ENCODE data around the gene UVSSA. TPM values are rescaled to one million over a fixed set of nuclear protein-coding genes. Genes with fewer than 3 reads are reported as not detected.
"Not testable (repeated sequence)": the region's sequence is repeated elsewhere in the genome, so short reads cannot be mapped to it uniquely, and the experiment has no call there.

Gene UVSSA
- total and polyA plus RNA-seq, 7 donors: 1.8 to 18.7 (median 8.7) TPM

DNA sequence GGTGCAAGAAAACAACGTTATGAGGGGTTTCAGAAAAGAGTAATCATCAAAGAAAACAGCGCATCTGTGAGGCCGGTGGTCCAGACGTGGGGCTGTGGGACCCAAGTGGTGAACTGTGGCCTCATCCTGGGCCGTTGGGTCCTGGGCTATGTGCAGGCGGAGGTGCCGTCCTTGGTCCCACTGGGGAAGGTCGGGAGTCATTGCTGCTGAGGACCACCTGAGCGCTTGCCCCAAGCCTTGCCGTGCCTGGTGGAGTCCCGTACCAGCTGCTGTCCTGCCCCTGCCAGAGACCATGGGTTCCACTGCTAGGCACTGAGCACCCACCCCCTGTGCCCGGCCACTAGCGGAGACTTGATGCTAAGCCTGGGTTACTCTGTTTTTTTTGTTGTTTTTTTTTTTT lies 25.5 kb upstream of the UVSSA start:
- no peak overlapping the region for H3K27ac ChIP-seq
- H3K27me3 ChIP-seq: no peaks in the 10 kb centered on the region
- TF ChIP-seq, protein P1, sequence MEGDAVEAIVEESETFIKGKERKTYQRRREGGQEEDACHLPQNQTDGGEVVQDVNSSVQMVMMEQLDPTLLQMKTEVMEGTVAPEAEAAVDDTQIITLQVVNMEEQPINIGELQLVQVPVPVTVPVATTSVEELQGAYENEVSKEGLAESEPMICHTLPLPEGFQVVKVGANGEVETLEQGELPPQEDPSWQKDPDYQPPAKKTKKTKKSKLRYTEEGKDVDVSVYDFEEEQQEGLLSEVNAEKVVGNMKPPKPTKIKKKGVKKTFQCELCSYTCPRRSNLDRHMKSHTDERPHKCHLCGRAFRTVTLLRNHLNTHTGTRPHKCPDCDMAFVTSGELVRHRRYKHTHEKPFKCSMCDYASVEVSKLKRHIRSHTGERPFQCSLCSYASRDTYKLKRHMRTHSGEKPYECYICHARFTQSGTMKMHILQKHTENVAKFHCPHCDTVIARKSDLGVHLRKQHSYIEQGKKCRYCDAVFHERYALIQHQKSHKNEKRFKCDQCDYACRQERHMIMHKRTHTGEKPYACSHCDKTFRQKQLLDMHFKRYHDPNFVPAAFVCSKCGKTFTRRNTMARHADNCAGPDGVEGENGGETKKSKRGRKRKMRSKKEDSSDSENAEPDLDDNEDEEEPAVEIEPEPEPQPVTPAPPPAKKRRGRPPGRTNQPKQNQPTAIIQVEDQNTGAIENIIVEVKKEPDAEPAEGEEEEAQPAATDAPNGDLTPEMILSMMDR (IDR thresholded peaks at IDR 0.05): no peak
- TF ChIP-seq EP300 (IDR thresholded peaks at IDR 0.05) (no peak), POLR2A (IDR thresholded peaks at IDR 0.05) (no peak), POLR2AphosphoS5 (IDR thresholded peaks at IDR 0.05) (no peak)
- DNase-seq: no peak
- H3K4me1 ChIP-seq: no peaks in the 10 kb centered on the region
- intact Hi-C loops (cut with DNase I): no loop called here
- WGBS, 2 donors: 88 to 89% methylated on average over 13 of the region's 13 CpGs
- peaks cover 12 to 78% (median 31%) of the 10 kb centered on the region in 4 donors for H3K36me3 ChIP-seq
- H3K4me3 ChIP-seq: no peak overlapping the region
- H3K9me3 ChIP-seq: no peaks in the 10 kb centered on the region

DNA sequence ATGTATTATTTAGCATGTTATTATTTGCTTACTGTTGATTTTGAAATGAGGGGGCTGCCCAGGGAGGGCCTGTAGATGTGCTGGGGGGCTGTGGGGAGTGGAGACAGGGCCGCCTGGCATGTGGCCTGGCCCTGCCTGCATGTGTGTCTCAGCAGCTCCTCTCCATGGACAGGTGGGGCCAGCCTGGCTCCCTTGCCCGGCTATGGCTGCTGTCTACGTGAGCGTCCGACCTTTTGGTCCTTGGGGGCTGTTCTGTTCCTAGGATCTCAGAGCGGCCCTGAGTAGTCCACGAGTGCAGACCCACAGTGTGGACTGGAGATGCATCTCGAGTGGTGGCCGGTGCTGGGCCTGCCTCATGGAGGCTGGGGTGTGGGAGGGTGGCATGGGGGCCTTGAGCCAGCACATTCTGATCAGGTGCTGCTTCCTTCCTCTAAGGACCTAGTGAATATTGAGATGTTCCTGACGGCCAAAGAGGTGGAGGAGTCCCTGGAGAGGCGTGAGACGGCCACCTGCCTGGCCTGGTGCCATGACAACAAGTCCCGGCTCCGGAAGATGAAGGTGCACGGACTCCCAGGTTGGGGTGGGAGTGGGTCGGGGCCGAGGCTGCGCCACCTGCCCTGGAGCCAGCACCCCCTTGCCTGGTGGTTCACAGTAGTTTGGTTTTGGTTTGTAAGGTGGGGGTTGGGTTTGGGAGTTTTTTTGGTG lies 24.9 kb upstream of the UVSSA start:
- peaks cover 10 to 80% (median 31%) of the 10 kb centered on the region in 4 donors for H3K36me3 ChIP-seq

DNA sequence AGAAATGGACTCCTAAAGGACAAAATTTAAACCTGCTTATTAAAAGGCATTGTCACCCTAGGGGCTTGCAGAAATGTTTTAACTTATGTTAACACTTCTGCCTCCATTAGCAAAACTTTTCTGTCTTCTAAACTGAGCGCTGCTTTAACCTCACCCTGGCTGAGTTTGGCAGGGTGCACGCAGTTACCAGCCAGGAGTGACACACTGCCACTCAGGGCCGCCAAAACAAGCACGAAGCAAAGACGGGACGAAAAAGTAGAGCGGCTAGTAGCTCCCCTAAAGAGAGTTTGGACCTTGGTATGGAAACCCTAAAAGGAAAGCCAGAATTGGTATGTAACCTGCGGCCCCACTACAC lies 23.8 kb upstream of the UVSSA start:
- Histone ChIP-seq H3K9me3 (no peaks in the 10 kb centered on the region), H3K4me1 (no peaks in the 10 kb centered on the region), H3K4me3 (no peak overlapping the region), H3K27me3 (no peaks in the 10 kb centered on the region), H3K36me3 (peaks cover 0 to 80% (median 31%) of the 10 kb centered on the region in 4 donors), H3K27ac (no peak overlapping the region)
- intact Hi-C loops (cut with DNase I): no loop called here
- 97 to 99% methylated on average over 8 of the region's 8 CpGs for WGBS, 2 donors
- DNase-seq: no peak
- TF ChIP-seq, protein P1 (IDR thresholded peaks at IDR 0.05): no peak
- TF ChIP-seq POLR2A (IDR thresholded peaks at IDR 0.05) (no peak), EP300 (IDR thresholded peaks at IDR 0.05) (no peak), POLR2AphosphoS5 (IDR thresholded peaks at IDR 0.05) (no peak)

More for the DNA sequence above, 24.9 kb upstream of the UVSSA start:
- TF ChIP-seq, protein P1 (IDR thresholded peaks at IDR 0.05): no peak
- TF ChIP-seq EP300 (IDR thresholded peaks at IDR 0.05) (no peak), POLR2AphosphoS5 (IDR thresholded peaks at IDR 0.05) (no peak), POLR2A (IDR thresholded peaks at IDR 0.05) (no peak)
- no peaks in the 10 kb centered on the region for H3K4me1 ChIP-seq
- 94% methylated on average over 18 of the region's 18 CpGs for WGBS, 2 donors
- no peaks in the 10 kb centered on the region for H3K27me3 ChIP-seq
- DNase-seq: no peak
- no peak overlapping the region for H3K4me3 ChIP-seq
- H3K9me3 ChIP-seq: no peaks in the 10 kb centered on the region
- H3K27ac ChIP-seq: no peak overlapping the region
- intact Hi-C loops (cut with DNase I): no loop called here

DNA sequence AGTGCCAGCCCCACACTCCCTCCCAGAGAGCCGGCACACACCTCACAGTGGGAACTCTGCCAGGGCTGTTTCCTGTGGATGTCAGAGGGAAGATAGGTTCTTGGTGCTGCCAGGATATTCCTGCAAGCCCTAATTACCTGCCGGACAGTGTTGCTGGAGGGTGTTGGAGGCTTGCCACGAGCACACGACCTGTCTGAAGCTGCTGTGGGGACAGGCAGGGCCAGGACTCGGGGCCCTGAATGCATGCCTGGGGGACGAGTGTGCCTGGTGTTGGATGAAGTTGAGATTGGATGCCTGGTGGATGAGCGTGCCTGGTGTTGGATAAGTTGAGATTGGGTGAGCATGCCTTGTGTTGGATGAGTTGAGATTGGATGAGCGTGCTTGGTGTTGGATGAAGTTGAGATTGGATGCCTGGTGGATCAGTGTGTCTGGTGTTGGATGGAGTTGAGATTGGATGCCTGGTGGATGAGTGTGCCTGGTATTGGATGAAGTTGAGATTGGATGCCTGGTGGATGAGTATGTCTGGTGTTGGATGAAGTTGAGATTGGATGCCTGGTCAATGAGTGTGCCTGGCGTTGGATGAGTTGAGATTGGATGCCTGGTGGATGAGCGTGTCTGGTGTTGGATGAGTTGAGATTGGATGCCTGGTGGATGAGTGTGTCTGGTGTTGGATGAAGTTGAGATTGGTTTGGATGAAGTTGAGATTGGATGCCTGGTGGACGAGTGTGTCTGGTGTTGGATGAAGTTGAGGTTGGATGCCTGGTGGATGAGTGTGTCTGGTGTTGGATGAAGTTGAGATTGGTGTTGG lies 23.2 kb upstream of the UVSSA start:
- Histone ChIP-seq H3K27me3 (no peaks in the 10 kb centered on the region), H3K9me3 (no peaks in the 10 kb centered on the region), H3K36me3 (peaks cover 0 to 80% (median 35%) of the 10 kb centered on the region in 4 donors), H3K4me3 (no peak overlapping the region), H3K27ac (no peak overlapping the region), H3K4me1 (no peaks in the 10 kb centered on the region)
- WGBS, 2 donors: 96 to 97% methylated on average over 11 of the region's 11 CpGs
- intact Hi-C loops (cut with DNase I): no loop called here
- no peak for DNase-seq
- no peak for TF ChIP-seq POLR2A (IDR thresholded peaks at IDR 0.05)

DNA sequence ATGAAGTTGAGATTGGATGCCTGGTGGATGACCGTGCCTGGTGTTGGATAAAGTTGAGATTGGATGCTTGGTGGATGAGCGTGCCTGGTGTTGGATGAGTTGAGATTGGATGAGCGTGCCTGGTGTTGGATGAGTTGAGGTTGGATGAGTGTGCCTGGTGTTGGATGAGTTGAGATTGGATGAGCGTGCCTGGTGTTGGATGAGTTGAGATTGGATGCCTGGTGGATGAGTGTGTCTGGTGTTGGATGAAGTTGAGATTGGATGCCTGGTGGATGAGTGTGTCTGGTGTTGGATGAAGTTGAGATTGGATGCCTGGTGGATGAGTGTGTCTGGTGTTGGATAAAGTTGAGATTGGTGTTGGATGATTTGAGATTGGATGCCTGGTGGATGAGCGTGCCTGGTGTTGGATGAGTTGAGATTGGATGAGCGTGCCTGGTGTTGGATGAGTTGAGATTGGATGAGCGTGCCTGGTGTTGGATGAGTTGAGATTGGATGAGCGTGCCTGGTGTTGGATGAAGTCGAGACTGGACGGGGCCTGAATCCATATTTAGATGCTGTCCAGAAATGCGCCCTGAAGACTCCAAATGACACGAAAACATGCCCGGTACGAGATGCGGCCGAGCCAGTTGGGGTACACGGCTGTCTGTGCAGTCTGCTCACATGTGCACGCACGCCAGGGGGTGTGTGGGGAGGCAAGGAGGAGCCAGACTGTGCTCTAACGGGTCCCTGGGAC lies 22.4 kb upstream of the UVSSA start:
- H3K9me3 ChIP-seq; H3K27me3 ChIP-seq; H3K4me3 ChIP-seq; intact Hi-C loops (cut with DNase I); H3K27ac ChIP-seq; DNase-seq; H3K4me1 ChIP-seq: not testable (repeated sequence)
- H3K36me3 ChIP-seq: peaks cover 0 to 80% (median 35%) of the 10 kb centered on the region in 4 donors
- WGBS, 2 donors: 96 to 97% methylated on average over 20 of the region's 20 CpGs

Measured in sigmoid colon (tissue), 7 donors.